ENCODE measurements around the gene CAST. TPM values are rescaled to one million over a fixed set of nuclear protein-coding genes. Genes with fewer than 3 reads are reported as not detected.

CAST gene
- total RNA-seq, 1 donor from 2014 or later, result 287 TPM

GRCh38 chr5:96655506-96655905 is 6.7 kb upstream of the CAST start:
- no peak for DNase-seq (ENCODE audit: low read depth)
- FAIRE-seq, result peak; percentile 49
- peak overlapping the region; percentile 6 for H3K4me2 ChIP-seq (ENCODE audit: low read length)

GRCh38 chr5:96657068-96657467 is 5.1 kb upstream of the CAST start:
- H3K36me3 ChIP-seq (ENCODE audit: insufficient read depth, low read length), result no peaks in the 10 kb centered on the region
- Mint-ChIP-seq H3K27ac (ENCODE audit: unreplicated experiment) (peak overlapping the region; percentile 37), H3K27me3 (ENCODE audit: low read depth, unreplicated experiment) (no peaks in the 10 kb centered on the region), H3K9me3 (ENCODE audit: unreplicated experiment) (peaks cover 2% of the 10 kb centered on the region), H3K4me3 (ENCODE audit: unreplicated experiment) (peak overlapping the region; percentile 54), H3K36me3 (ENCODE audit: low read depth, unreplicated experiment) (no peaks in the 10 kb centered on the region), H3K4me1 (ENCODE audit: low read depth, unreplicated experiment) (peaks cover 46% of the 10 kb centered on the region)
- H3K79me2 ChIP-seq (ENCODE audit: insufficient read depth, low read length), result no peaks in the 10 kb centered on the region
- TF ChIP-seq EZH2 (IDR thresholded peaks at IDR 0.05; ENCODE audit: insufficient read depth, low read length) (no peak), CTCF (IDR thresholded peaks at IDR 0.05; ENCODE audit: insufficient read depth, low read depth, low read length) (no peak)
- peak overlapping the region; percentile 14 for H3K9ac ChIP-seq (ENCODE audit: low read length)
- H3K4me3 ChIP-seq (ENCODE audit: insufficient read depth, low read depth, low read length), result no peak overlapping the region
- peak; percentile 96 for DNase-seq (ENCODE audit: low read depth)
- FAIRE-seq, result peak; percentile 94
- no peaks in the 10 kb centered on the region for H4K20me1 ChIP-seq (ENCODE audit: insufficient read depth, low read length)
- no peaks in the 10 kb centered on the region for H3K9me3 ChIP-seq (ENCODE audit: insufficient read depth, low read depth, low read length)
- peak overlapping the region; percentile 67 for H3K4me2 ChIP-seq (ENCODE audit: low read length)
- no peaks in the 10 kb centered on the region for H3K27me3 ChIP-seq (ENCODE audit: insufficient read depth, low read length)
- peaks cover 41% of the 10 kb centered on the region for H3K4me1 ChIP-seq (ENCODE audit: insufficient read depth, low read length)
- peak overlapping the region; percentile 58 for H3K27ac ChIP-seq (ENCODE audit: low read depth, low read length)
- no peak overlapping the region for H2AFZ ChIP-seq (ENCODE audit: low read depth, low read length)

More at GRCh38 chr5:96655506-96655905, 6.7 kb upstream of the CAST start:
- no peak overlapping the region for H2AFZ ChIP-seq (ENCODE audit: low read depth, low read length)
- Mint-ChIP-seq H3K4me1 (ENCODE audit: low read depth, unreplicated experiment) (peaks cover 44% of the 10 kb centered on the region), H3K4me3 (ENCODE audit: unreplicated experiment) (no peak overlapping the region), H3K27ac (ENCODE audit: unreplicated experiment) (no peak overlapping the region), H3K36me3 (ENCODE audit: low read depth, unreplicated experiment) (no peaks in the 10 kb centered on the region), H3K27me3 (ENCODE audit: low read depth, unreplicated experiment) (peaks cover 3% of the 10 kb centered on the region), H3K9me3 (ENCODE audit: unreplicated experiment) (peaks cover 2% of the 10 kb centered on the region)
- H3K9ac ChIP-seq (ENCODE audit: low read length), result no peak overlapping the region
- no peaks in the 10 kb centered on the region for H3K27me3 ChIP-seq (ENCODE audit: insufficient read depth, low read length)
- H3K9me3 ChIP-seq (ENCODE audit: insufficient read depth, low read depth, low read length), result no peaks in the 10 kb centered on the region
- no peaks in the 10 kb centered on the region for H4K20me1 ChIP-seq (ENCODE audit: insufficient read depth, low read length)
- H3K4me1 ChIP-seq (ENCODE audit: insufficient read depth, low read length), result peaks cover 37% of the 10 kb centered on the region
- no peak for TF ChIP-seq CTCF (IDR thresholded peaks at IDR 0.05; ENCODE audit: insufficient read depth, low read depth, low read length)
- TF ChIP-seq EZH2 (IDR thresholded peaks at IDR 0.05; ENCODE audit: insufficient read depth, low read length), result no peak
- no peaks in the 10 kb centered on the region for H3K79me2 ChIP-seq (ENCODE audit: insufficient read depth, low read length)
- no peak overlapping the region for H3K27ac ChIP-seq (ENCODE audit: low read depth, low read length)
- H3K4me3 ChIP-seq (ENCODE audit: insufficient read depth, low read depth, low read length), result no peak overlapping the region
- no peaks in the 10 kb centered on the region for H3K36me3 ChIP-seq (ENCODE audit: insufficient read depth, low read length)

GRCh38 chr5:96658272-96658671 is 3.9 kb upstream of the CAST start:
- Histone ChIP-seq H3K9me3 (ENCODE audit: insufficient read depth, low read depth, low read length) (no peaks in the 10 kb centered on the region), H3K36me3 (ENCODE audit: insufficient read depth, low read length) (no peaks in the 10 kb centered on the region), H3K79me2 (ENCODE audit: insufficient read depth, low read length) (peaks cover 8% of the 10 kb centered on the region), H3K4me1 (ENCODE audit: insufficient read depth, low read length) (peaks cover 33% of the 10 kb centered on the region), H2AFZ (ENCODE audit: low read depth, low read length) (no peak overlapping the region), H3K4me3 (ENCODE audit: insufficient read depth, low read depth, low read length) (no peak overlapping the region), H3K27ac (ENCODE audit: low read depth, low read length) (peak overlapping the region; percentile 58), H3K27me3 (ENCODE audit: insufficient read depth, low read length) (no peaks in the 10 kb centered on the region), H3K4me2 (ENCODE audit: low read length) (peak overlapping the region; percentile 20), H3K9ac (ENCODE audit: low read length) (no peak overlapping the region), H4K20me1 (ENCODE audit: insufficient read depth, low read length) (peaks cover 1% of the 10 kb centered on the region)
- peak; percentile 60 for DNase-seq (ENCODE audit: low read depth)
- H3K9me3 Mint-ChIP-seq (ENCODE audit: unreplicated experiment), result peaks cover 2% of the 10 kb centered on the region
- no peaks in the 10 kb centered on the region for H3K27me3 Mint-ChIP-seq (ENCODE audit: low read depth, unreplicated experiment)
- TF ChIP-seq EZH2 (IDR thresholded peaks at IDR 0.05; ENCODE audit: insufficient read depth, low read length), result no peak
- no peak for TF ChIP-seq CTCF (IDR thresholded peaks at IDR 0.05; ENCODE audit: insufficient read depth, low read depth, low read length)
- peak overlapping the region; percentile 58 for H3K4me3 Mint-ChIP-seq (ENCODE audit: unreplicated experiment)
- FAIRE-seq, result no peak
- H3K36me3 Mint-ChIP-seq (ENCODE audit: low read depth, unreplicated experiment), result no peaks in the 10 kb centered on the region
- H3K4me1 Mint-ChIP-seq (ENCODE audit: low read depth, unreplicated experiment), result peaks cover 47% of the 10 kb centered on the region
- peak overlapping the region; percentile 37 for H3K27ac Mint-ChIP-seq (ENCODE audit: unreplicated experiment)

Measured in astrocyte (in vitro differentiated cells and primary cell).